Left kidney (tissue), 2 donors: ENCODE measurements around the gene GABBR2. TPM values are rescaled to one million over a fixed set of nuclear protein-coding genes. Genes with fewer than 3 reads are reported as not detected.

Source experiments
- DNase-seq: peaks from one replicate; pipeline ENCODE4 v3.0.0-alpha.2; 2013
- polyA plus RNA-seq: library from polyadenylated mRNA; unstranded; fragments of 120-200 nt; gene quantifications from one replicate; pipeline ENCODE4 v1.2.1, GENCODE V29; 2013; ENCODE audit not compliant: insufficient read length

The GABBR2 gene
- polyA plus RNA-seq, 1 donor: 6.3 TPM

DNA sequence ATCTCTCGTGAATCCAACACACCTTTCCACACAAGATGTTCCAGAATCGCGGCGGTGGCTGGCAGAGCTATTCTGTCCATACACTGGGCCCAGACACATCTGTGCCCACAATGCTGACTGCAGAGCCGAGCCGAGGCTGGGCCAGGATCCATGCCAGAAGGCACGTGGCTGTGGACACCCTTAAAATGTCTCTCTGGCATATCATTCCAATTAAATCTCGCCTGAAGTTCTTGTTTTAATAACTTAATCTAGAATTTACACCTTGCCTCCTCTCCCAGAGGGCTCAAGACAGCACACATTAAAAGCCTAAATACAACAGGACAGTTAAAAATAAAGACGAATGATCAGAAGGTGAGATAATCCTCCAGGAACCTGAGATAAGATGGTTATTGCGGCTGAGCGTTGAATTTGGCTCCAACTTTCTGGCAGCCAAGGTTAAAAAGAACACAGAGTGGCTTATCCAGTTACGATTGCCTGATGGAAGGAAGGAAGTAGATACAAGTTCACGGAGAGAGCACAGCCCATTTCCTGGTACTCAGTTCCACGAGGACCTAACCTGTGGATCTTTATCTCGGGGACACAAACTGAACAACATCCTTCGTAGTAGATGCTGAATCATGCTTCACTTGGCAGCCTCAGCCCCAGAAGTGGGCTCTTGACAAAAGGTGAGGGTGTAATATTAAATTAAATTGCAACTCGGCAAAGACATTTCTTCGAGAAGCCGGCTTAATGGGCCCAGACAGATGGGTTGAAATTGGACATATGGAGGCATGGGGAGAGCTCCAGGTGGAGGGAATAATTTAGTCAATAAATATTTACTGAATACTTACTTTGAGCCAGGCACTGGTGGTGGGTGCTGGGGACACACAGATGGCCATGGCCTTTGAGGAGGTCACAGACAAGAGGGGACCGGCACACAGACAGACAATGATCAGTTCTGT, 367.3 kb downstream of the GABBR2 start:
- no peak for DNase-seq

GRCh38 chr9:98339987-98340800, 368.5 kb downstream of the GABBR2 start:
- DNase-seq: no peak

- no peak for DNase-seq
Measured at GRCh38 chr9:98335661-98336060, 373.1 kb downstream of the GABBR2 start.

DNA sequence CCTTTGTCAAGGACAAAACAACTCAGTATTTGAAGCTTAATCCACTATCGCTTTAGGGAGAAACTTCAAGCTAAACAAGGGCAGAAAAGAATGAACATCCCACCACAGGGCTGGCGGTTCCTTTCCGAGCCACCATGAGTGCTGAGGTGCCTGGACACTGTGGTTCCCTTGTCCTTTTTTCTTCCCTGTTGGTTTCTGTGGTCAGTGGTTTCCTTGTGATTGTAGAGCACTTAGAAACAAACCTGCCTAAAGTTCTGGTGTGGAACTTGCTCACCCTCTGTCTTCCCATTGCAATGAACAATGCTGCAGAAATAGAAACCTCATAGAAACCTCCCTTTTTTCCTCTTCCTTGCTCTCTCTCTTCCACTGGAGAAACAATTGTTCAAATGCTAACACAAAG, 373.9 kb downstream of the GABBR2 start:
- DNase-seq: no peak

- DNase-seq: no peak
Measured at GRCh38 chr9:98333703-98334582, 374.8 kb downstream of the GABBR2 start.

DNA sequence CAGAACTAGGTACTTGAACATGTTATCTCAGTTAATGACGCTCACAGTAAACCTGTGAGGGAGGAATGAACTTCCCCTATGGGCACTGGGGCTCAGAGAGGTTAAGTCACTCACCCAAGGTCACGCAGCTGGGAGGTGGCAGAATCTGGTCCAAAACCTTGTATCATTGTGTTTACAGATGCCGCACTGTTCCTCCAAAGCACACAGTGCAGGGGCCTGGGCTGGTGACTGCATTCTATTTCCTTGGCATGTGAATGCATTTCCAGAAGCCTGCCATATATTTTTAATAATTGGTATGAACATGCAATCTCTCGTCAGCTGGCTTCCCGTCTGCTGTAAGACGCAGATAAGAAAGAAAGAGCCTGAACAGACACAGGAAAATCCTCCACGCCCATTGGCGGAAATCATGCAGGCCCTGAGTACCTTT, 376.3 kb downstream of the GABBR2 start:
- DNase-seq: no peak

DNA sequence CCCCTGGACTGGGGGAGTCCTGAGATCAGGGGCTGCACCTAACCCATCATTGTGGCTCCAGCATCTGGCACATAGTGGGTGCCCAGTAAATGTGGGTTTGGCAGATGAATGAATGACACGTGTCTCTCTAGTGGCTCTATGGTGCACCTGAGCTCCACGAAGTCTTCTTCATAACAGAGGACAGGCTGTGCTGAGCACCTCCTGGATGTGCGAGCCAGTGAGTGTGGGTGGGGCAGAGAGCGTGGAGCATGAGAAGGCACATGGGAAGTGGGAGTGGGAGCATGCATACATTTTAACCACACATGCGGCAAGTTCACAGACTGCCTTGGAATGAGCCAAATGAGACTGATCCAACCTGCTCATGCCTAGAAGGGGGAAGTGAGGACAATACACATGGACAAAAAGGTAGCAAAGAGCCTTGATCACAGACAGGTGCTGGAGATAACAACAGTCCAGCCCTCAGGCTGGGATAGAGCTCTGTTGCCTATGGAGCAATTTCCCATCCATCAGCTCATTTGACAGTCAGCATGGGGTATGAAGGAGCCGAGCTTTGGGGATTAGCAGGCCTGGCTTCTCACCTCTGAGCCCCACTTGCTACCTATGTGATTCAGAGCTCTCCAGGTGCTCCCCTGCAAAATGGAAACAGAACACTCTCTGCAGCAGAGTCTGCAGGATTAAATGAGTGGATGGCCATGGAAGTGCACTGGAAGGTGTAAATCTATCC, 377.0 kb downstream of the GABBR2 start:
- DNase-seq: no peak

- DNase-seq: no peak
Measured at GRCh38 chr9:98330831-98331230, 377.9 kb downstream of the GABBR2 start.

DNA sequence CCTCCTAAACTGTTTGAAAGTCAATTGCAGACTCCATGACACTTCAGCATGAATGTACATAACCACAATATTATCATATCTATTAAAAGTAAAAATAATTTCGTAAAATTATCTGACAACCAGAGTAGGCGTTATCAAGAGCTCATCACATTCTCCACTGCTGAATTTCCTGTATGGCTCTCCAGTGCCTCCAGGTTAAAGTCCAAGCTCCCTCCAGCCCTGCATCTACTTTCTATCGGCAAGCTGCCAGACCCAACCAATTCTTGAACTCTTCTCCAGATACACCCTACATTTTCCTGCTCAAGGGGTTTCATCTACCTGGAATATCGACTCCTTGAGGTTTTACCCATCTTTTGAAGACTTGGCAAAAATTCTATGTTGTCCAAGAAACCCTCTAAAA, 378.8 kb downstream of the GABBR2 start:
- no peak for DNase-seq

DNA sequence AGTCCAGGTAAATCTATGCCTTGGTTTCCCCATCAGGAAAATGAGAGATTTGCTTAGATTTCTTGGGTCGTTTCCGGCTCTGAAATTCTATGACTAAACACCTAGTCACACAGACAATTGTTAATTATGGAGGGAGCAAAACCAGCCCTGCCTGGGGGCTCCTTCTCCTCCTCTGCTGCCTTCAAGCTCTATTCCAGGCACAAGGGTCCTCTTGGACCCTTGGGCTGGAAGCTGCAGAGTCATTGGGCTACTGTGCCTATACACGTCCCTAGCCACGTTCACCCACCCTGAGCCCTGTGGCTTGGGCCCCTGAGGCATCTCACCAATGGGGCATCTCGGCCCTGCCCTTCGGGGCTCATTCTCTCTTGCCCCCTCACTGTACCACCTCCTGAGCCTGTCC, 379.5 kb downstream of the GABBR2 start:
- no peak for DNase-seq

- DNase-seq: no peak
Measured at GRCh38 chr9:98328770-98329169, 380.0 kb downstream of the GABBR2 start.

- DNase-seq: no peak
Measured at GRCh38 chr9:98328141-98328540, 380.6 kb downstream of the GABBR2 start.

DNA sequence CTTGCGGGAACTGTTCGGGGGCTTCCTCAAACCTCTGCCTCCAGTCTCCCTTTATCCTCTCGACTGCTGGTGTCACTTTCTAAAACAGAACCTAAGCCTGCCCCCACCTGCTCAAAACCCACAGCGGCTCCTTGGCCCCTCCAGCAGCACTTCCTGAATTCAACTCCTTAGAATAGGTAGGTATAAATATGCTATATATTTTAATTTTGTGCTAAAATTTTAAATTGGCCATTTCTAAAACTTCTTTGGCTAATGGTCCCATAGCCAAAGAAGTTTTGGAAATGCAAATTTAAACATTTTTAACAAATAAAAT, 381.5 kb downstream of the GABBR2 start:
- DNase-seq: no peak

- DNase-seq: no peak
Measured at GRCh38 chr9:98326459-98327248, 382.1 kb downstream of the GABBR2 start.

GRCh38 chr9:98324801-98325200, 383.9 kb downstream of the GABBR2 start:
- no peak for DNase-seq

DNA sequence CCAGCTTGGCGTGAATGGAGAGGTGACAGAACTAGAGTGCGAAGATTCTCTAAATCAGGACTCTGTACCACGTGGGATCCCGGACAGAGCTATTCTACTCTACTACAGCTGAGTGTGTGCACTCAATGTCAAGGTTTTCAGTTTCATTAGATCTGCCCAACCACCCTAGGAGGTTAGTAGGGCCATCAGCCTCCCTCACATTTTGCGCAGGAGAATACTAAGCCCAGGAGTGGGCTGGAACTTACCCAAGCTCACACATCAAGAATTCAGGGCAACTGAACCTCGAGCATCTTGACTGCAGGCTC, 385.0 kb downstream of the GABBR2 start:
- DNase-seq: no peak

DNA sequence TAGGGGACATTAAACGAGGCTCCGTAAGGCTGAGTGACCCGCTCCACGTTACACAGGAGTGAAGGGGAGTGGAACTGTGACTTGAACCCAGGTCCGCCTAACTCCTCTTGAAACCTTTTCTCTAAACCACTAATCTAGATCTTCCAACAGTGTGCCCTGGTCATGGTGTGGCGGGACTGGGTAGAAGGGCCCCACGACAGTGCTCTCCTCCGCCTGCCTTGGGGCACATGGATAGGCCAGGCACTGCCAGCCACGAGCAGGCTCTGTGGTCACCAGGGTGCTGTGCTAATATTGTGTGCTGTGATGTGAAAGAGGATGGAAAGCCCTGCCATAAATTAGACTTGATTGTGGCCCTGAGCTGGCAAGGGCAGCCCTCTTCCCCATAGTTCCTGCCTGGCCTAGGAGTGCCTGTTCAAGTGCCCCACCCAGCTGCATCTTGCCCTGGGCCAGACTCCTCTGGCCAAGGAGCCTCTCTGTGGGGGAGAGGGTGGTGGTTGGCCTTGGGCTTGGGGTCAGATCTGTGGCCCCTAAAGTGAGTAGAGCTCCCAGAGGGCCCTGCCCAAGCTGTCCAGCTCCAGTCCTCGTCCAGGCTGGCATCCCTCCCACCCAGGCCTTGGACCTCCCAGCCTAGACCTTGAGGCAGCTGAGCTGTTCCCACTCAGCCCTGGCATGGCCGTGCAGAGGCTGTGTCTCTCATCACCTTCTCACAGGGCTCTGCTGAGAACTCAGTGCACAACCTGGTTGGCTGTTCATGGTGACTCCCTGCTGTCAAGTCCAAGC, 385.5 kb downstream of the GABBR2 start:
- DNase-seq: no peak

DNA sequence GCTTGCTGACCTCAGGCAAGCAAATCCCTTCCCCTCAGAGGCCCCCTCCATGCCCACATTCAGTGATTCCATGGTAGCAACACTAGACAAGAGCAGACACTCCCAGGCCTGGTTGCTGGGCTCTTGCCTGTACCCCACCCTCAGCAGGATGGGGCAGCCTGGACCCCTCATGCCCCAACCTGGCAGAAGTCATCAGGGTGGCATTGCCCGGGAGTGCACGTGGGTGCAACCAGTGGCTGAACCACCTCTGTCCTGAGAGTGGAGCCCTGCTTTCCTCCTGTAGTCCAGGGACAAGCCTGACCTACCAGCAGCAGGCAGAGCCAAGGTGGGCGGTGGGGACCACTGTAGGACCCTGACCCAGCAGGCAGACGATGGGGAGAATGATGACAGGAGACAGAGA, 387.5 kb downstream of the GABBR2 start:
- DNase-seq: no peak

- no peak for DNase-seq
Measured at GRCh38 chr9:98318834-98319478, 389.8 kb downstream of the GABBR2 start.
